ENCODE measurements around the gene DCLK2.

The DCLK2 gene

GRCh38 chr4:150235317-150235716 lies 157.1 kb downstream of the DCLK2 start:
- DNase-seq (ENCODE audit: low read depth in 1 of 2, low spot score in 1 of 2), result no peak

GRCh38 chr4:150235808-150236271 lies 157.6 kb downstream of the DCLK2 start:
- DNase-seq (ENCODE audit: low read depth in 1 of 2, low spot score in 1 of 2), result no peak

- DNase-seq (ENCODE audit: low read depth in 1 of 2, low spot score in 1 of 2), result no peak
Measured at GRCh38 chr4:150236626-150237025, 158.4 kb downstream of the DCLK2 start.

- no peak for DNase-seq (ENCODE audit: low read depth in 1 of 2, low spot score in 1 of 2)
Measured at GRCh38 chr4:150237110-150237872, 159.0 kb downstream of the DCLK2 start.

GRCh38 chr4:150238591-150238990 lies 160.3 kb downstream of the DCLK2 start:
- DNase-seq (ENCODE audit: low read depth in 1 of 2, low spot score in 1 of 2), result no peak

- DNase-seq (ENCODE audit: low read depth in 1 of 2, low spot score in 1 of 2), result no peak
Measured at GRCh38 chr4:150240011-150240410, 161.8 kb downstream of the DCLK2 start.

- no peak for DNase-seq (ENCODE audit: low read depth in 1 of 2, low spot score in 1 of 2)
Measured at GRCh38 chr4:150242820-150243458, 164.7 kb downstream of the DCLK2 start.

- no peak for DNase-seq (ENCODE audit: low read depth in 1 of 2, low spot score in 1 of 2)
Measured at GRCh38 chr4:150243932-150244331, 165.7 kb downstream of the DCLK2 start.

- DNase-seq (ENCODE audit: low read depth in 1 of 2, low spot score in 1 of 2), result no peak
Measured at GRCh38 chr4:150244600-150244999, 166.4 kb downstream of the DCLK2 start.

- no peak for DNase-seq (ENCODE audit: low read depth in 1 of 2, low spot score in 1 of 2)
Measured at GRCh38 chr4:150247184-150247583, 168.9 kb downstream of the DCLK2 start.

GRCh38 chr4:150248181-150248580 lies 169.9 kb downstream of the DCLK2 start:
- DNase-seq (ENCODE audit: low read depth in 1 of 2, low spot score in 1 of 2), result no peak

- DNase-seq (ENCODE audit: low read depth in 1 of 2, low spot score in 1 of 2), result no peak
Measured at GRCh38 chr4:150250293-150250997, 172.2 kb downstream of the DCLK2 start.

- DNase-seq (ENCODE audit: low read depth in 1 of 2, low spot score in 1 of 2), result no peak
Measured at GRCh38 chr4:150250998-150251651, 172.9 kb downstream of the DCLK2 start.

- no peak for DNase-seq (ENCODE audit: low read depth in 1 of 2, low spot score in 1 of 2)
Measured at GRCh38 chr4:150251752-150252190, 173.5 kb downstream of the DCLK2 start.

GRCh38 chr4:150252306-150252705 lies 174.1 kb downstream of the DCLK2 start:
- DNase-seq (ENCODE audit: low read depth in 1 of 2, low spot score in 1 of 2), result no peak

- no peak for DNase-seq (ENCODE audit: low read depth in 1 of 2, low spot score in 1 of 2)
Measured at GRCh38 chr4:150252741-150253140, 174.5 kb downstream of the DCLK2 start.

- no peak for DNase-seq (ENCODE audit: low read depth in 1 of 2, low spot score in 1 of 2)
Measured at GRCh38 chr4:150253416-150253815, 175.2 kb downstream of the DCLK2 start.

- no peak for DNase-seq (ENCODE audit: low read depth in 1 of 2, low spot score in 1 of 2)
Measured at GRCh38 chr4:150253965-150254630, 175.9 kb downstream of the DCLK2 start.

GRCh38 chr4:150255610-150256224 lies 177.5 kb downstream of the DCLK2 start:
- DNase-seq (ENCODE audit: low read depth in 1 of 2, low spot score in 1 of 2), result no peak

- no peak for DNase-seq (ENCODE audit: low read depth in 1 of 2, low spot score in 1 of 2)
Measured at GRCh38 chr4:150256225-150256620, 178.0 kb downstream of the DCLK2 start.

Measured in stimulated activated CD4-positive, alpha-beta T cell treated with anti-CD3 and anti-CD28 coated beads, Interleukin-15, amount 100 ng/mL, for 1 hour (primary cell).